ENCODE data around the gene CGAS.

DNA sequence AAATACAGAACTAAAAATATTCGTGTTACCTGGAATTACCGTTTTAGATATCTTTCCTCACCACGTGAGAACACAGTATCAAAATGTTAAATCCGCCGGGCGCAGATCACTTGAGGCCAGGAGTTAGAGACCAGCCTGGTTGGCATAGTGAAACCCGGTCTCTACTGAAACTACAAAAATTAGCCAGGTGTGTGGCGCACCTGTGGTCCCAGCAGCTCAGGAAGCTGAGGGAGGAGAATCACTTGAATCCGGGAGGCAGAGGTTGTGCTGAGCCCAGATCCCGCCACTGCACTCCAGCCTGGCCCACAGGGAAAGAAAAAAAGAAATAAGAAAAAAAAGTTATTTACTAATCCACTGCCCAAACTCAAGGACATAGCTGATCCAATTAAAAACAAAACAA is 62.2 kb downstream of the CGAS start:
- TF ChIP-seq ZBTB7A (tag by site-specific recombination; IDR thresholded peaks at IDR 0.05; ENCODE audit: low read depth) (no peak), ZNF629 (tag by site-specific recombination; IDR thresholded peaks at IDR 0.05) (no peak), ZNF37A (tag by site-specific recombination; IDR thresholded peaks at IDR 0.05) (no peak), ZNF335 (tag by site-specific recombination; conservative IDR thresholded peaks at IDR 0.05) (no peak), SETDB1 (IDR thresholded peaks at IDR 0.05; ENCODE audit: insufficient read length, low read length) (no peak), ZNF221 (tag by site-specific recombination; IDR thresholded peaks at IDR 0.05; ENCODE audit: borderline replicate concordance) (no peak), ZBTB21 (tag by site-specific recombination; IDR thresholded peaks at IDR 0.05) (no peak), ZNF214 (tag by site-specific recombination; IDR thresholded peaks at IDR 0.05; ENCODE audit: borderline replicate concordance) (no peak), ZNF274 (IDR thresholded peaks at IDR 0.05; ENCODE audit: low read length) (no peak), ZNF274 (tag by site-specific recombination; IDR thresholded peaks at IDR 0.05; ENCODE audit: borderline replicate concordance) (no peak), ZNF626 (tag by site-specific recombination; IDR thresholded peaks at IDR 0.05) (no peak)
- TF ChIP-seq, protein P1, sequence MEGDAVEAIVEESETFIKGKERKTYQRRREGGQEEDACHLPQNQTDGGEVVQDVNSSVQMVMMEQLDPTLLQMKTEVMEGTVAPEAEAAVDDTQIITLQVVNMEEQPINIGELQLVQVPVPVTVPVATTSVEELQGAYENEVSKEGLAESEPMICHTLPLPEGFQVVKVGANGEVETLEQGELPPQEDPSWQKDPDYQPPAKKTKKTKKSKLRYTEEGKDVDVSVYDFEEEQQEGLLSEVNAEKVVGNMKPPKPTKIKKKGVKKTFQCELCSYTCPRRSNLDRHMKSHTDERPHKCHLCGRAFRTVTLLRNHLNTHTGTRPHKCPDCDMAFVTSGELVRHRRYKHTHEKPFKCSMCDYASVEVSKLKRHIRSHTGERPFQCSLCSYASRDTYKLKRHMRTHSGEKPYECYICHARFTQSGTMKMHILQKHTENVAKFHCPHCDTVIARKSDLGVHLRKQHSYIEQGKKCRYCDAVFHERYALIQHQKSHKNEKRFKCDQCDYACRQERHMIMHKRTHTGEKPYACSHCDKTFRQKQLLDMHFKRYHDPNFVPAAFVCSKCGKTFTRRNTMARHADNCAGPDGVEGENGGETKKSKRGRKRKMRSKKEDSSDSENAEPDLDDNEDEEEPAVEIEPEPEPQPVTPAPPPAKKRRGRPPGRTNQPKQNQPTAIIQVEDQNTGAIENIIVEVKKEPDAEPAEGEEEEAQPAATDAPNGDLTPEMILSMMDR (tag by site-specific recombination; IDR thresholded peaks at IDR 0.05): no peak
- TF ChIP-seq, protein P2, sequence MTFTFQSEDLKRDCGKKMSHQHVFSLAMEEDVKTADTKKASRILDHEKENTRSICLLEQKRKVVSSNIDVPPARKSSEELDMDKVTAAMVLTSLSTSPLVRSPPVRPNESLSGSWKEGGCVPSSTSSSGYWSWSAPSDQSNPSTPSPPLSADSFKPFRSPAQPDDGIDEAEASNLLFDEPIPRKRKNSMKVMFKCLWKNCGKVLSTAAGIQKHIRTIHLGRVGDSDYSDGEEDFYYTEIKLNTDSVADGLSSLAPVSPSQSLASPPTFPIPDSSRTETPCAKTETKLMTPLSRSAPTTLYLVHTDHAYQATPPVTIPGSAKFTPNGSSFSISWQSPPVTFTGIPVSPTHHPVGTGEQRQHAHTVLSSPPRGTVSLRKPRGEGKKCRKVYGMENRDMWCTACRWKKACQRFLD (tag by site-specific recombination; IDR thresholded peaks at IDR 0.05): no peak
- TF ChIP-seq, protein P3, sequence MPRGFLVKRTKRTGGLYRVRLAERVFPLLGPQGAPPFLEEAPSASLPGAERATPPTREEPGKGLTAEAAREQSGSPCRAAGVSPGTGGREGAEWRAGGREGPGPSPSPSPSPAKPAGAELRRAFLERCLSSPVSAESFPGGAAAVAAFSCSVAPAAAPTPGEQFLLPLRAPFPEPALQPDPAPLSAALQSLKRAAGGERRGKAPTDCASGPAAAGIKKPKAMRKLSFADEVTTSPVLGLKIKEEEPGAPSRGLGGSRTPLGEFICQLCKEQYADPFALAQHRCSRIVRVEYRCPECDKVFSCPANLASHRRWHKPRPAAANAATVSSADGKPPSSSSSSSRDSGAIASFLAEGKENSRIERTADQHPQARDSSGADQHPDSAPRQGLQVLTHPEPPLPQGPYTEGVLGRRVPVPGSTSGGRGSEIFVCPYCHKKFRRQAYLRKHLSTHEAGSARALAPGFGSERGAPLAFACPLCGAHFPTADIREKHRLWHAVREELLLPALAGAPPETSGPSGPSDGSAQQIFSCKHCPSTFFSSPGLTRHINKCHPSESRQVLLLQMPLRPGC (tag by site-specific recombination; IDR thresholded peaks at IDR 0.05): no peak

Measured in HEK293 (cell line).